ENCODE results near the gene APOL6. TPM values are rescaled to one million over a fixed set of nuclear protein-coding genes. Genes with fewer than 3 reads are reported as not detected.

Gene APOL6
- total RNA-seq, 1 experiment from 2014 or later: 0.37 TPM

GRCh38 chr22:35605851-35606481 is 42.3 kb upstream of the APOL6 start:
- Histone ChIP-seq H2AFZ (ENCODE audit: low read length) (no peak overlapping the region), H3K9ac (ENCODE audit: low read length) (no peak overlapping the region), H3K4me2 (ENCODE audit: low read depth, low read length, poor library complexity, severe bottlenecking) (no peak overlapping the region), H3K27ac (ENCODE audit: low read length) (no peak overlapping the region), H3K79me2 (ENCODE audit: low read length) (no peaks in the 10 kb centered on the region), H3K36me3 (ENCODE audit: insufficient read depth, low read length) (no peaks in the 10 kb centered on the region), H3K9me3 (ENCODE audit: low read length) (no peaks in the 10 kb centered on the region), H4K20me1 (ENCODE audit: insufficient read depth, low read depth, low read length) (no peaks in the 10 kb centered on the region), H3K9me2 (replicated peaks; ENCODE audit: insufficient read depth, low read length) (no peaks in the 10 kb centered on the region), H3K4me3 (ENCODE audit: low read length) (no peak overlapping the region), H3K4me1 (ENCODE audit: low read length) (peaks cover 16% of the 10 kb centered on the region), H3K27me3 (ENCODE audit: low read length) (no peaks in the 10 kb centered on the region)
- DNase-seq: no peak

- Histone ChIP-seq H3K27ac (ENCODE audit: low read length) (no peak overlapping the region), H3K9me2 (replicated peaks; ENCODE audit: insufficient read depth, low read length) (no peaks in the 10 kb centered on the region), H3K79me2 (ENCODE audit: low read length) (no peaks in the 10 kb centered on the region), H3K27me3 (ENCODE audit: low read length) (no peaks in the 10 kb centered on the region), H3K36me3 (ENCODE audit: insufficient read depth, low read length) (no peaks in the 10 kb centered on the region), H3K9ac (ENCODE audit: low read length) (no peak overlapping the region), H3K4me2 (ENCODE audit: low read depth, low read length, poor library complexity, severe bottlenecking) (no peak overlapping the region), H4K20me1 (ENCODE audit: insufficient read depth, low read depth, low read length) (no peaks in the 10 kb centered on the region), H3K4me3 (ENCODE audit: low read length) (no peak overlapping the region), H2AFZ (ENCODE audit: low read length) (no peak overlapping the region), H3K4me1 (ENCODE audit: low read length) (peaks cover 16% of the 10 kb centered on the region), H3K9me3 (ENCODE audit: low read length) (no peaks in the 10 kb centered on the region)
- no peak for DNase-seq
These were observed 41.3 kb upstream of the APOL6 start for GRCh38 chr22:35606916-35607315.

DNA sequence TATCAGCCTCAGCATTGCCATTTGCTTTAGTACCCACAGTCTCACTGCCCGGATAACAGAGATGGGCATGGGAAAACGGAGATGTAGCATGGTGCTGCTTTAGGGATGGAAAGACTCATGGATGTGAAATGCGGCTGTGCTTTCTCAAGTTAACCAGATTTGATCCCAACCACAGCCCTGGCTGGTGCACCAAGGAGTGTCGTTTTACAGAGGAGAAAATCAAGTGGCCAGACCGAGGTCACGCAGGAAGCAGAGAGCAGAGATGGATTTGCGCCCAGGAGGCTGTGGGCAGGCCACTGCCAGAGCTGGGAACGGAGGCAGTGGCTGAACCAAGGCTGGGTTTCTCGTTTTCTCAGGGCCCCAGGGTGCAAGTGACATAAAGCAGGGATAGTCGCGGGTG is 40.2 kb upstream of the APOL6 start:
- no peak overlapping the region for H3K4me3 ChIP-seq (ENCODE audit: low read length)
- peaks cover 16% of the 10 kb centered on the region for H3K4me1 ChIP-seq (ENCODE audit: low read length)
- DNase-seq: no peak
- H3K27ac ChIP-seq (ENCODE audit: low read length): no peak overlapping the region
- no peaks in the 10 kb centered on the region for H3K9me3 ChIP-seq (ENCODE audit: low read length)
- no peak overlapping the region for H3K4me2 ChIP-seq (ENCODE audit: low read depth, low read length, poor library complexity, severe bottlenecking)
- H3K36me3 ChIP-seq (ENCODE audit: insufficient read depth, low read length): no peaks in the 10 kb centered on the region
- no peaks in the 10 kb centered on the region for H4K20me1 ChIP-seq (ENCODE audit: insufficient read depth, low read depth, low read length)
- no peaks in the 10 kb centered on the region for H3K79me2 ChIP-seq (ENCODE audit: low read length)
- H3K9ac ChIP-seq (ENCODE audit: low read length): no peak overlapping the region
- no peaks in the 10 kb centered on the region for H3K9me2 ChIP-seq (replicated peaks; ENCODE audit: insufficient read depth, low read length)
- no peak overlapping the region for H2AFZ ChIP-seq (ENCODE audit: low read length)
- no peaks in the 10 kb centered on the region for H3K27me3 ChIP-seq (ENCODE audit: low read length)

GRCh38 chr22:35609261-35609660 is 39.0 kb upstream of the APOL6 start:
- H3K79me2 ChIP-seq (ENCODE audit: low read length): no peaks in the 10 kb centered on the region
- H3K4me3 ChIP-seq (ENCODE audit: low read length): no peak overlapping the region
- no peak overlapping the region for H3K27ac ChIP-seq (ENCODE audit: low read length)
- H2AFZ ChIP-seq (ENCODE audit: low read length): no peak overlapping the region
- H3K27me3 ChIP-seq (ENCODE audit: low read length): no peaks in the 10 kb centered on the region
- H3K9me3 ChIP-seq (ENCODE audit: low read length): no peaks in the 10 kb centered on the region
- H3K9me2 ChIP-seq (replicated peaks; ENCODE audit: insufficient read depth, low read length): no peaks in the 10 kb centered on the region
- H3K36me3 ChIP-seq (ENCODE audit: insufficient read depth, low read length): no peaks in the 10 kb centered on the region
- no peak overlapping the region for H3K9ac ChIP-seq (ENCODE audit: low read length)
- peaks cover 15% of the 10 kb centered on the region for H3K4me1 ChIP-seq (ENCODE audit: low read length)
- DNase-seq: no peak
- H3K4me2 ChIP-seq (ENCODE audit: low read depth, low read length, poor library complexity, severe bottlenecking): no peak overlapping the region
- no peaks in the 10 kb centered on the region for H4K20me1 ChIP-seq (ENCODE audit: insufficient read depth, low read depth, low read length)

DNA sequence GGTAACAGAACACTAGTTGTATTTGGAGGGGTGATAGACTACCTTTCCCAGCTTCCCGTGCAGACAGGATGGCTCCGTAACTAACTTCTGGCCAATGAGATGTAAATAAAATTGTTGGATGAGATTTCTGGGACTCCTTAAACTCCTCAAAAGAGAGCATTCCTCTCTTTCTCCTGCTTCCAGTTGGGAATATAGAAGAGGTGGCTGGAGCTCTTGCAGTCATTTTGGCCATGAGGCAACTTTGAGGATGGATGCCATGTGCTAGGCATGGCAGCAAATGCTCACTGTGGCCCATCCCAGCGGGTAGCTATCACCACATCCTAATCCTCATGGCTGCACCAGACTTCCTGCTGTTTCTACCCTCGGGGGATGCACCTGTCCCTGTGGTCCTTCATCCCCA is 38.5 kb upstream of the APOL6 start:
- no peaks in the 10 kb centered on the region for H3K79me2 ChIP-seq (ENCODE audit: low read length)
- no peaks in the 10 kb centered on the region for H3K9me3 ChIP-seq (ENCODE audit: low read length)
- H3K27ac ChIP-seq (ENCODE audit: low read length): no peak overlapping the region

DNA sequence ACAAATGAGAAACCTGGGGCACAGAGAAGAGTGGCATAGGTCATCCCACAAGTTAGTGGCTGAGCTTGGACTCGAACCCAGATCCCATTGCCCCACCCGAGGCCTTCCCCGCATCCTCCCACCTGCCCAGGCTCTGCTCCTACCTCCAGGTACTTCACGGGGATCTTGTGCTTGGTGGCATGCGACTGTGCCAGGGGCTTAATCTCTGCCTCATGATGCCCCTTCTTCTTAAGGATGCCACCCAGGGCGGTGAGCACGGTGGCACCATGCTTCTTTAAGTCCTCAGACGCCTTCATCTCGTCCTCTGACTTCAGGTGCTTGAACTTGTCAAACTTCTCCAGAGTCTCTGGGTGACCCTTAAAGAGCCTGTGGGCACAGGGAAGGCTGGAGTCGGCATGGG is 37.5 kb upstream of the APOL6 start:
- Histone ChIP-seq H3K9me3 (ENCODE audit: low read length) (no peaks in the 10 kb centered on the region), H3K4me3 (ENCODE audit: low read length) (no peak overlapping the region), H3K9me2 (replicated peaks; ENCODE audit: insufficient read depth, low read length) (no peaks in the 10 kb centered on the region), H2AFZ (ENCODE audit: low read length) (no peak overlapping the region), H4K20me1 (ENCODE audit: insufficient read depth, low read depth, low read length) (no peaks in the 10 kb centered on the region), H3K4me1 (ENCODE audit: low read length) (no peaks in the 10 kb centered on the region; the same call in 1 of the 2 replicates), H3K27ac (ENCODE audit: low read length) (no peak overlapping the region), H3K36me3 (ENCODE audit: insufficient read depth, low read length) (no peaks in the 10 kb centered on the region), H3K9ac (ENCODE audit: low read length) (no peak overlapping the region), H3K27me3 (ENCODE audit: low read length) (no peaks in the 10 kb centered on the region), H3K79me2 (ENCODE audit: low read length) (no peaks in the 10 kb centered on the region), H3K4me2 (ENCODE audit: low read depth, low read length, poor library complexity, severe bottlenecking) (no peak overlapping the region)
- no peak for DNase-seq

More for the DNA sequence above, 38.5 kb upstream of the APOL6 start:
- H3K4me3 ChIP-seq (ENCODE audit: low read length): no peak overlapping the region
- H3K9me2 ChIP-seq (replicated peaks; ENCODE audit: insufficient read depth, low read length): no peaks in the 10 kb centered on the region
- peaks cover 10% of the 10 kb centered on the region for H3K4me1 ChIP-seq (ENCODE audit: low read length)
- no peaks in the 10 kb centered on the region for H4K20me1 ChIP-seq (ENCODE audit: insufficient read depth, low read depth, low read length)
- H3K4me2 ChIP-seq (ENCODE audit: low read depth, low read length, poor library complexity, severe bottlenecking): no peak overlapping the region
- DNase-seq: no peak
- H3K36me3 ChIP-seq (ENCODE audit: insufficient read depth, low read length): no peaks in the 10 kb centered on the region
- H3K27me3 ChIP-seq (ENCODE audit: low read length): no peaks in the 10 kb centered on the region
- H2AFZ ChIP-seq (ENCODE audit: low read length): no peak overlapping the region
- no peak overlapping the region for H3K9ac ChIP-seq (ENCODE audit: low read length)

DNA sequence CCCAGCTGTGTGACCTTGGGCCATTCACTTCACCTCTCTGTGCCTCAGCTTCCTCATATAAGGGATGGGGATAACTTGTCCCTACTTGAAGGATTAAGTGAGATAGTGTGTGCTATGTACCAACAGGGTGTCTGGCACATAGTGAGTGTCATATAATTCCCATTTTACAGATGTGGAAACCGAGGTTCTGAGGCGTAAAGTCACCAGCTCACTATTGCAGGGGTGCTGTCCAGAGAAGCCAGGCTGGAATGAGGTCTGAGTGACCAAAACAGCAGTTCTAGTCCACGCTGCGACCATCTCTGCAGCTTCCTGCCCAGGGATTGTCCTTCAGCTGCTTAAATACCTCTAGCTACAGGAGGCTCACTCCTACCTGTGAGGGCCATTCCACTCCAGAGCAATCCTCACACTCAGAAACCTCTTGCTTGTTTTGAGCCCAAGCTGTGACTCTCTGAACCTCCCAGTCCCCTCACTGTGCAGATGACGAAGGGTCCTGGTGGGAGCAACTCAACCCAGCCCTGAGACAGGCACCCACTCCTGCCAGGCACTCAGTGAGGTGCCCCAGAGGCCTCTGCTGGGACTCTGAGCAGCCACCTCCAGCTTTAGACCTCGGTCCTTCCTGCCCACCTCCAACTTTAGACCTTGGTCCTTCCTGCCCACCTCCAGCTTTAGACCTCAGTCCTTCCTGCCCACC is 36.9 kb upstream of the APOL6 start:
- no peaks in the 10 kb centered on the region for H3K27me3 ChIP-seq (ENCODE audit: low read length)
- no peaks in the 10 kb centered on the region for H3K36me3 ChIP-seq (ENCODE audit: insufficient read depth, low read length)
- DNase-seq: no peak
- no peaks in the 10 kb centered on the region for H3K9me2 ChIP-seq (replicated peaks; ENCODE audit: insufficient read depth, low read length)
- no peak overlapping the region for H3K4me3 ChIP-seq (ENCODE audit: low read length)
- H3K9ac ChIP-seq (ENCODE audit: low read length): no peak overlapping the region
- no peak overlapping the region for H2AFZ ChIP-seq (ENCODE audit: low read length)
- no peaks in the 10 kb centered on the region for H3K4me1 ChIP-seq (ENCODE audit: low read length)
- no peak overlapping the region for H3K4me2 ChIP-seq (ENCODE audit: low read depth, low read length, poor library complexity, severe bottlenecking)
- no peaks in the 10 kb centered on the region for H4K20me1 ChIP-seq (ENCODE audit: insufficient read depth, low read depth, low read length)
- H3K27ac ChIP-seq (ENCODE audit: low read length): no peak overlapping the region
- no peaks in the 10 kb centered on the region for H3K79me2 ChIP-seq (ENCODE audit: low read length)
- no peaks in the 10 kb centered on the region for H3K9me3 ChIP-seq (ENCODE audit: low read length)

DNA sequence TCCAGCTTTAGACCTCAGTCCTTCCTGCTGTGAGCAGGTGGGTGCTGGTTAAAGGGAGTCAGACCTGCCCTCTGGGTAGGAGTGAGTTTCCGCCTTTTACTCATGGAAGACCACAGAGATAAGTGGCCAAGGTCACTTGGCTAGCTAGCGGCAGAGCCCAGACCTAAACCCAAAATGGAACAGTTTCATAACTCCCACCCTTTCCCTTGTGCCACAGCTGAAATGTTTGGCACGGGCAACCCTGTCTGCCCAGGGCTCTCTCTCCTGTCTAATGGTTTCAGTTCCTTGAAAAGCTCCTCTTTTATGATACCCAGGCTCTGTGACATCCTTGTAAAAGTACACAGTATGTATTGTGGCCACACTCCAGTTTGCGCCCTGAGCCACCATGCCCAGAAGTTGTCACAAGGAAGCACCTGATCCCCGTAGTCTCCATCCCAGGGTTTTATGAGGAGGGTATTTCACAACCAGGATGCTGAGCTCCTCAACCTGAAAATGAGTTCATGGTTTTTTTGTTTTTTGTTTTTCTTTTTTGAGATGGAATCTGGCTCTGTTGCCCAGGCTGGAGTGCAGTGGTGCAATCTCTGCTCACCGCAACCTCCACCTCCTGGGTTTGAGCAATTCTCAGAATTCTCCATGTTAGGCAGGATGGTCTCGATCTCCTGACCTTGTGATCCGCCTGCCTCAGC is 36.2 kb upstream of the APOL6 start:
- no peak for DNase-seq
- Histone ChIP-seq H3K27ac (ENCODE audit: low read length) (no peak overlapping the region), H3K9me3 (ENCODE audit: low read length) (no peaks in the 10 kb centered on the region), H2AFZ (ENCODE audit: low read length) (no peak overlapping the region), H4K20me1 (ENCODE audit: insufficient read depth, low read depth, low read length) (no peaks in the 10 kb centered on the region), H3K9ac (ENCODE audit: low read length) (no peak overlapping the region), H3K27me3 (ENCODE audit: low read length) (no peaks in the 10 kb centered on the region), H3K4me3 (ENCODE audit: low read length) (no peak overlapping the region), H3K4me1 (ENCODE audit: low read length) (no peaks in the 10 kb centered on the region), H3K4me2 (ENCODE audit: low read depth, low read length, poor library complexity, severe bottlenecking) (no peak overlapping the region), H3K9me2 (replicated peaks; ENCODE audit: insufficient read depth, low read length) (no peaks in the 10 kb centered on the region), H3K36me3 (ENCODE audit: insufficient read depth, low read length) (no peaks in the 10 kb centered on the region), H3K79me2 (ENCODE audit: low read length) (no peaks in the 10 kb centered on the region)

Measured in Karpas-422 (cell line).